OCI-LY7 (cell line): ENCODE results near the gene ARHGAP42. TPM values are rescaled to one million over a fixed set of nuclear protein-coding genes. Genes with fewer than 3 reads are reported as not detected.

Experiments
- BruUV-seq: library from RNA; stranded (reverse); fragments of 400-500 nt; replicated peaks from 2 replicates; lab custom pipeline; 2021; lab: Mats Ljungman, UMichigan
- CTCF ChIA-PET: fragments of 300-600 bp; sonication (Branson Sonifier 250); formaldehyde crosslinking; loops from one replicate; lab custom pipeline; 2022; ENCODE audit warnings: antibody characterized with exemption; ENCODE audit not compliant: unreplicated experiment; lab: Charles Lee
- POLR2A ChIA-PET: fragments of 300-600 bp; sonication (Branson Sonifier 250); formaldehyde crosslinking; loops from one replicate; lab custom pipeline; 2022; ENCODE audit warnings: antibody characterized with exemption; lab: Charles Lee
- DNase-seq: peaks from one replicate; pipeline ENCODE4 v3.0.0-alpha.2; 2015; ENCODE audit warnings: low spot score
- H2AFZ ChIP-seq: fragments of 200-600 bp; sonication (generic), shearing (Covaris generic); 2 replicates; pipeline ENCODE4 v1.6.1; 2014; ENCODE audit warnings: mild to moderate bottlenecking, antibody characterized with exemption, low read length, moderate library complexity
- H3K27ac ChIP-seq: fragments of 200-600 bp; sonication (generic); 2 replicates; pipeline ENCODE4 v1.5.1; 2014; ENCODE audit warnings: mixed run types, low read depth, mild to moderate bottlenecking, moderate library complexity, low read length, inconsistent platforms; ENCODE audit not compliant: poor library complexity, severe bottlenecking
- H3K36me3 ChIP-seq: fragments of 200-600 bp; sonication (generic); 2 replicates; pipeline ENCODE4 v1.6.1; 2014; ENCODE audit warnings: mild to moderate bottlenecking, antibody characterized with exemption, low read length, moderate library complexity, mixed read lengths; ENCODE audit not compliant: insufficient read depth
- H3K4me1 ChIP-seq: fragments of 200-600 bp; sonication (generic); 2 replicates; pipeline ENCODE4 v1.5.1; 2014; ENCODE audit warnings: mild to moderate bottlenecking, low read length; ENCODE audit not compliant: insufficient read depth, poor library complexity, severe bottlenecking
- H3K4me2 ChIP-seq: fragments of 200-600 bp; sonication (generic); 2 replicates; pipeline ENCODE4 v1.6.1; 2014; ENCODE audit warnings: mild to moderate bottlenecking, low read length
- H3K4me3 ChIP-seq: fragments of 200-600 bp; sonication (generic); 2 replicates; pipeline ENCODE4 v1.5.1; 2014; ENCODE audit warnings: mild to moderate bottlenecking, low read depth, low read length; ENCODE audit not compliant: poor library complexity, severe bottlenecking
- H3K79me2 ChIP-seq: fragments of 200-600 bp; sonication (generic); 2 replicates; pipeline ENCODE4 v1.6.1; 2016; ENCODE audit warnings: low read depth, mild to moderate bottlenecking, low read length, moderate library complexity, mixed read lengths; ENCODE audit not compliant: insufficient read depth
- H3K9me2 ChIP-seq: fragments of 200-600 bp; sonication (generic); 2 replicates; pipeline ENCODE4 v1.6.1; 2016; ENCODE audit warnings: mild to moderate bottlenecking, low read length, mixed read lengths; ENCODE audit not compliant: insufficient read depth
- H3K9me3 ChIP-seq: fragments of 200-600 bp; sonication (generic); 2 replicates; pipeline ENCODE4 v1.6.1; 2014; ENCODE audit warnings: mild to moderate bottlenecking, mixed run types, low read length, mixed read lengths
- H4K20me1 ChIP-seq: fragments of 200-600 bp; sonication (generic); 2 replicates; pipeline ENCODE4 v1.6.1; 2014; ENCODE audit warnings: mild to moderate bottlenecking, antibody characterized with exemption, low read length, moderate library complexity, mixed read lengths; ENCODE audit not compliant: insufficient read depth
- CTCF ChIP-seq: fragments of 200-600 bp; sonication (generic); conservative IDR thresholded peaks from 2 replicates; pipeline ENCODE4 v1.5.1; 2014; ENCODE audit warnings: mild to moderate bottlenecking, antibody characterized with exemption, low read length, moderate library complexity, mixed read lengths
- EZH2phosphoT487 ChIP-seq: fragments of 200-600 bp; sonication (generic); IDR thresholded peaks from 2 replicates; pipeline ENCODE4 v1.6.1; 2018; ENCODE audit warnings: low read depth, borderline replicate concordance, mild to moderate bottlenecking, mixed run types, antibody characterized with exemption, low read length, moderate library complexity, mixed read lengths
- intact Hi-C: fragments of 100-400 bp; cut with micrococcal nuclease; formaldehyde crosslinking; loops from one replicate; pipeline ENCODE4 v1.10.0; 2022; ENCODE audit not compliant: unreplicated experiment
- total RNA-seq, 2 experiments: library from RNA; depleted of rRNA in 1 of 2; stranded (reverse); fragments of >200 nt in 1 of 2; shearing (Covaris generic) in 1 of 2; gene quantifications; 2 replicates each; pipeline ENCODE4 v1.2.3, GENCODE V29; 2014 to 2022

The ARHGAP42 gene
- total RNA-seq, 2 experiments from 2014 or later = not detected

DNA sequence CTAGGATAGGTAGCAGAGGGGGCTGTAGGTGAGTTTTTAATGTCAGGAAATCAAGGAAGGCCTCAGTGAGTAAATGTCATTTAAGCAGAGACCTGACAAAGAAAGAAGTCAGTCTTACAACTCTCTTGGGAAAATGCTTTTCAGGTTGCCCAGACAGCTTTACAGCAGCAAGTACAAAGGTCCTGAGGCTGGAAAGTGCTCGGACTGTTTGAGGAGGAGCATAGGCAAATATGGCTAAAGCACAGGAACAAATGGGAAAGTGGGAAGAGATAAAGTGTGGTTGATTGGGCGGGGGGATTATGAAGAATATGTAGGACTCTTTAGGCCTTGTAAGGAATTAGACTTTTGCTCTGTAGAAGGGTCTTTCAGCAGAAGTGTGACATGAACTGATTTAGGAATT, 125.4 kb downstream of the ARHGAP42 start:
- Histone ChIP-seq H3K36me3 (no peaks in the 10 kb centered on the region), H3K79me2 (no peaks in the 10 kb centered on the region), H3K9me3 (no peaks in the 10 kb centered on the region), H4K20me1 (no peaks in the 10 kb centered on the region), H3K4me3 (no peak overlapping the region), H3K4me1 (no peaks in the 10 kb centered on the region), H3K27ac (no peak overlapping the region), H3K4me2 (no peak overlapping the region), H3K9me2 (no peaks in the 10 kb centered on the region), H2AFZ (no peak overlapping the region)
- POLR2A ChIA-PET = interaction anchor here (0.6 kb wide), 1 partner anchor 168 kb away, joined by 8 read pairs; no protein-coding TSS in a partner anchor
- intact Hi-C loops = no loop called here
- no peak for DNase-seq
- CTCF ChIA-PET = no interaction called here
- no TSS peak for BruUV-seq
- no peak for TF ChIP-seq CTCF
- no peak for TF ChIP-seq EZH2phosphoT487

GRCh38 chr11:100815787-100816330, 128.8 kb downstream of the ARHGAP42 start:
- Histone ChIP-seq H3K4me1 (no peaks in the 10 kb centered on the region), H3K9me3 (no peaks in the 10 kb centered on the region), H3K27ac (no peak overlapping the region), H2AFZ (no peak overlapping the region), H3K36me3 (no peaks in the 10 kb centered on the region), H3K79me2 (no peaks in the 10 kb centered on the region), H4K20me1 (no peaks in the 10 kb centered on the region), H3K4me3 (no peak overlapping the region), H3K4me2 (no peak overlapping the region), H3K9me2 (no peaks in the 10 kb centered on the region)
- intact Hi-C loops = no loop called here
- ChIA-PET POLR2A (no interaction called here), CTCF (no interaction called here)
- DNase-seq = no peak
- TF ChIP-seq EZH2phosphoT487 (no peak), CTCF (no peak)
- no TSS peak for BruUV-seq

DNA sequence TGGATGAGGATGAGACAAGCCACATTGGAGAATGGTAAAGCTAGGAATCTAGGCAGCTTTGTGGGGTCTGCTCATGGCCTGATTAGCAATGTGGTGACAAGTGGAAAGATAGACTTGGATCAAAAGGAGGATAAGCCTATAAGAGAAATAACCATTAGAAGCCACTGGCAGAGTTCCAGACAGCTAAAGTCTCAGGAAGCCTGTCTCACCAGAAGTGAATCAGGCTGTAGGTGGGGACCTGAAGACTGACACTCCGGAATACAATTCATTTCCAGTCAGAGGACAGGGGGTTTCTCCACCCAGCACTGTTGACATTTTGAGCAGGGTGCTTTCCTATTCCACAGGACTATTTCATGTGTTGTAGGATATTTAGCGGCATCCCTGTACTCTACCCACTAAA, 129.7 kb downstream of the ARHGAP42 start:
- ChIA-PET CTCF (no interaction called here), POLR2A (no interaction called here)
- Histone ChIP-seq H2AFZ (no peak overlapping the region), H3K36me3 (no peaks in the 10 kb centered on the region), H3K4me2 (no peak overlapping the region), H3K27ac (no peak overlapping the region), H3K9me3 (no peaks in the 10 kb centered on the region), H3K4me1 (no peaks in the 10 kb centered on the region), H3K4me3 (no peak overlapping the region), H3K9me2 (no peaks in the 10 kb centered on the region), H3K79me2 (no peaks in the 10 kb centered on the region), H4K20me1 (no peaks in the 10 kb centered on the region)
- TF ChIP-seq EZH2phosphoT487 = no peak
- TF ChIP-seq CTCF = no peak
- intact Hi-C loops = no loop called here
- DNase-seq = no peak
- no TSS peak for BruUV-seq
